GM11168 (cell line): ENCODE data around the gene PTGDS.

Experiments used
- in situ Hi-C: fragments of 300-500 bp; cut with MboI; formaldehyde crosslinking; loops from one replicate; pipeline ENCODE4 v1.12.0; 2022; ENCODE audit warnings: low sequenced_read_pairs; ENCODE audit not compliant: unreplicated experiment

The PTGDS gene

GRCh38 chr9:137018761-137019559 is 41.7 kb downstream of the PTGDS start:
- in situ Hi-C loops = no loop called here

GRCh38 chr9:137019891-137020683 is 42.8 kb downstream of the PTGDS start:
- in situ Hi-C loops = no loop called here

GRCh38 chr9:137020771-137021567 is 43.7 kb downstream of the PTGDS start:
- in situ Hi-C loops = no loop called here

GRCh38 chr9:137021568-137021978 is 44.3 kb downstream of the PTGDS start:
- in situ Hi-C loops = no loop called here

- in situ Hi-C loops = no loop called here
Measured at GRCh38 chr9:137021979-137022661, 44.8 kb downstream of the PTGDS start.

- in situ Hi-C loops = no loop called here
Measured at GRCh38 chr9:137022662-137023008, 45.3 kb downstream of the PTGDS start.

- in situ Hi-C loops = no loop called here
Measured at GRCh38 chr9:137023157-137023556, 45.9 kb downstream of the PTGDS start.

GRCh38 chr9:137023583-137023991 is 46.3 kb downstream of the PTGDS start:
- in situ Hi-C loops = no loop called here

- in situ Hi-C loops = no loop called here
Measured at GRCh38 chr9:137025517-137025966, 48.2 kb downstream of the PTGDS start.

GRCh38 chr9:137026384-137026783 is 49.1 kb downstream of the PTGDS start:
- in situ Hi-C loops = no loop called here

GRCh38 chr9:137026828-137027227 is 49.5 kb downstream of the PTGDS start:
- in situ Hi-C loops = no loop called here

- in situ Hi-C loops = no loop called here
Measured at GRCh38 chr9:137027369-137028262, 50.3 kb downstream of the PTGDS start, which contains the start of gene ABCA2. TSS of gene ABCA2 (minus strand) at chr9:137028237. CDS start at chr9:137028140, 97 bp downstream.

- in situ Hi-C loops = no loop called here
Measured at GRCh38 chr9:137028263-137029057, 51.2 kb downstream of the PTGDS start.

GRCh38 chr9:137029058-137029936 is 52.0 kb downstream of the PTGDS start:
- in situ Hi-C loops = no loop called here

GRCh38 chr9:137030006-137030405 is 52.7 kb downstream of the PTGDS start:
- in situ Hi-C loops = loop anchor here (10.0 kb wide), 1 partner anchor 245 kb away; no protein-coding TSS in a partner anchor

GRCh38 chr9:137030538-137031527 is 53.5 kb downstream of the PTGDS start:
- in situ Hi-C loops = loop anchor here (10.0 kb wide), 1 partner anchor 246 kb away; no protein-coding TSS in a partner anchor
